Sigmoid colon (tissue), 7 donors: Measurements from ENCODE around the gene GLIS1. TPM values are rescaled to one million over a fixed set of nuclear protein-coding genes. Genes with fewer than 3 reads are reported as not detected.

Experiments used
- DNase-seq: peaks from one replicate; pipeline ENCODE4 v3.0.0-alpha.2; 2019
- H3K27ac ChIP-seq, 4 donors: fragments of 200-600 bp; sonication (generic); one replicate each; pipeline ENCODE4 v1.5.1; 2016 to 2019; ENCODE audit warnings: mild to moderate bottlenecking in 1 of 4
- H3K27me3 ChIP-seq, 3 donors: fragments of 200-600 bp; sonication (generic); one replicate each; pipeline ENCODE4 v1.5.1; 2019; ENCODE audit warnings: mild to moderate bottlenecking in 1 of 3
- H3K36me3 ChIP-seq, 4 donors: fragments of 200-600 bp; sonication (generic); one replicate each; pipeline ENCODE4 v1.5.1; 2016 to 2019
- H3K4me1 ChIP-seq, 4 donors: fragments of 200-600 bp; sonication (generic); one replicate each; pipeline ENCODE4 v1.5.1; 2017 to 2019
- H3K4me3 ChIP-seq, 4 donors: fragments of 200-600 bp; sonication (generic); one replicate each; pipeline ENCODE4 v1.5.1; 2017 to 2019; ENCODE audit warnings: mild to moderate bottlenecking in 2 of 4, moderate library complexity in 1 of 4
- H3K9me3 ChIP-seq, 4 donors: fragments of 200-600 bp in 3 of 4; sonication (generic) in 3 of 4; one replicate each; pipeline versions ENCODE4 v1.5.1 to v1.6.1; 2013 to 2019
- CTCF ChIP-seq, 4 experiments: fragments of 450-650 bp in 3 of 4; fragments of 200-600 bp in 1 of 4; IDR thresholded peaks; one replicate each; pipeline ENCODE4 v1.5.1; 2016 to 2019; ENCODE audit warnings: antibody characterized with exemption in 4 of 4, mild to moderate bottlenecking in 3 of 4, moderate library complexity in 2 of 4
- EP300 ChIP-seq, 4 donors: sonication (generic); formaldehyde crosslinking; IDR thresholded peaks; one replicate each; pipeline ENCODE4 v1.6.1; 2017; ENCODE audit warnings: antibody characterized with exemption in 4 of 4
- POLR2A ChIP-seq, 2 donors: fragments of 450-650 bp; IDR thresholded peaks; one replicate each; pipeline ENCODE4 v1.6.1; 2016; ENCODE audit warnings: antibody characterized with exemption in 2 of 2, mild to moderate bottlenecking in 2 of 2, moderate library complexity in 2 of 2
- POLR2AphosphoS5 ChIP-seq, 4 donors: sonication (generic); formaldehyde crosslinking; IDR thresholded peaks; one replicate each; pipeline ENCODE4 v1.6.1; 2017; ENCODE audit warnings: antibody characterized with exemption in 4 of 4
- WGBS, 2 donors: extraction: QIAGEN DNeasy Blood & Tissue Kit; methylation state at CpG; one replicate each; pipeline ENCODE4 v1.1.7; 2013; 5-methylcytosine and 5-hydroxymethylcytosine counted together
- intact Hi-C: fragments of 100-400 bp; cut with DNase I; formaldehyde crosslinking; loops from one replicate; pipeline ENCODE4 v1.15.1; 2023
- polyA plus RNA-seq, 3 donors: library from polyadenylated mRNA; stranded (reverse); fragments of 200-250 nt; gene quantifications; one replicate each; pipeline ENCODE4 v1.2.3, GENCODE V29; 2013
- total RNA-seq, 4 donors: library from RNA; depleted of rRNA; stranded (reverse); fragments of >200 nt; gene quantifications; one replicate each; pipeline ENCODE4 v1.1.0, GENCODE V29; 2016
- donor health status: healthy with polysubstance abuse.
- donor health status: Bipolar disorder and iron deficiency.
- donor health status: healthy.

GLIS1 gene
- total and polyA plus RNA-seq, 7 donors = 0.16 to 0.83 (median 0.32) TPM; not detected in 4

- Histone ChIP-seq H3K27ac (peak overlapping the region in 1 of 4 donors; percentile 82), H3K36me3 (no peaks in the 10 kb centered on the region), H3K9me3 (no peaks in the 10 kb centered on the region), H3K4me3 (no peak overlapping the region), H3K4me1 (peaks cover 0 to 20% (median 14%) of the 10 kb centered on the region in 4 donors), H3K27me3 (no peaks in the 10 kb centered on the region)
- TF ChIP-seq CTCF (IDR thresholded peaks at IDR 0.05) (no peak), EP300 (IDR thresholded peaks at IDR 0.05) (no peak), POLR2A (IDR thresholded peaks at IDR 0.05) (no peak), POLR2AphosphoS5 (IDR thresholded peaks at IDR 0.05) (no peak)
- intact Hi-C loops = no loop called here
- DNase-seq = no peak
- WGBS, 2 donors = 93 to 94% methylated on average over 14 of the region's 14 CpGs
These were observed 198.2 kb downstream of the GLIS1 start for GRCh38 chr1:53540604-53541262.

- TF ChIP-seq POLR2AphosphoS5 (IDR thresholded peaks at IDR 0.05) (no peak), EP300 (IDR thresholded peaks at IDR 0.05) (no peak), POLR2A (IDR thresholded peaks at IDR 0.05) (no peak), CTCF (IDR thresholded peaks at IDR 0.05) (no peak)
- Histone ChIP-seq H3K4me3 (no peak overlapping the region), H3K27ac (no peak overlapping the region), H3K27me3 (no peaks in the 10 kb centered on the region), H3K4me1 (peaks cover 0 to 20% (median 14%) of the 10 kb centered on the region in 4 donors), H3K36me3 (no peaks in the 10 kb centered on the region), H3K9me3 (no peaks in the 10 kb centered on the region)
- no peak for DNase-seq
- intact Hi-C loops = no loop called here
- 89 to 93% methylated on average over 22 of the region's 22 CpGs for WGBS, 2 donors
These were observed 199.0 kb downstream of the GLIS1 start for GRCh38 chr1:53539711-53540603.

GRCh38 chr1:53539226-53539625 lies 199.7 kb downstream of the GLIS1 start:
- Histone ChIP-seq H3K27me3 (no peaks in the 10 kb centered on the region), H3K36me3 (no peaks in the 10 kb centered on the region), H3K4me3 (no peak overlapping the region), H3K9me3 (no peaks in the 10 kb centered on the region), H3K4me1 (peaks cover 0 to 20% (median 14%) of the 10 kb centered on the region in 4 donors), H3K27ac (no peak overlapping the region)
- no peak for DNase-seq
- TF ChIP-seq CTCF (IDR thresholded peaks at IDR 0.05) (no peak), EP300 (IDR thresholded peaks at IDR 0.05) (no peak), POLR2AphosphoS5 (IDR thresholded peaks at IDR 0.05) (no peak), POLR2A (IDR thresholded peaks at IDR 0.05) (no peak)
- intact Hi-C loops = no loop called here
- 65 to 86% methylated on average over 2 of the region's 2 CpGs for WGBS, 2 donors

GRCh38 chr1:53536606-53537005 lies 202.4 kb downstream of the GLIS1 start:
- H3K4me3 ChIP-seq = no peak overlapping the region
- H3K36me3 ChIP-seq = no peaks in the 10 kb centered on the region
- no peak for DNase-seq
- no peak overlapping the region for H3K27ac ChIP-seq
- peaks cover 0 to 7% (median 2%) of the 10 kb centered on the region in 4 donors for H3K4me1 ChIP-seq
- WGBS, 2 donors = 82 to 88% methylated on average over 6 of the region's 6 CpGs
- TF ChIP-seq CTCF (IDR thresholded peaks at IDR 0.05) (no peak), POLR2AphosphoS5 (IDR thresholded peaks at IDR 0.05) (no peak), EP300 (IDR thresholded peaks at IDR 0.05) (no peak), POLR2A (IDR thresholded peaks at IDR 0.05) (no peak)
- no peaks in the 10 kb centered on the region for H3K9me3 ChIP-seq
- H3K27me3 ChIP-seq = no peaks in the 10 kb centered on the region
- intact Hi-C loops = no loop called here
